H1 (cell line): Measurements from ENCODE around the gene RNF32. TPM values are rescaled to one million over a fixed set of nuclear protein-coding genes. Genes with fewer than 3 reads are reported as not detected.

Experiments
- CTCF ChIA-PET: fragments of 300-600 bp; sonication (Branson Sonifier 250); formaldehyde crosslinking; loops from one replicate; lab custom pipeline; 2021; ENCODE audit not compliant: partially characterized antibody; lab: Charles Lee
- POLR2A ChIA-PET: fragments of 300-600 bp; sonication (Branson Sonifier 250); formaldehyde crosslinking; loops from one replicate; lab custom pipeline; 2021; ENCODE audit warnings: inconsistent platforms; ENCODE audit not compliant: partially characterized antibody; lab: Charles Lee
- DNase-seq, 2 experiments: peaks; one replicate each; pipeline versions ENCODE4 v3.0.0 to v3.0.0-alpha.2; 2010 to 2022; ENCODE audit warnings: low spot score in 2 of 2, low read depth in 1 of 2, mixed read lengths in 1 of 2
- FAIRE-seq: peaks from 2 replicates; lab custom pipeline; 2011; peaks lifted over from hg19 to GRCh38; lab: Jason Lieb, UNC
- H2AFZ ChIP-seq: 2 replicates; pipeline ENCODE4 v1.8.1; 2012; ENCODE audit warnings: low read length, inconsistent platforms
- H2AK5ac ChIP-seq: 2 replicates; pipeline ENCODE4 v1.6.1; 2013; ENCODE audit warnings: low read depth, low read length
- H2BK120ac ChIP-seq: replicated peaks from 2 replicates; pipeline ENCODE3; 2013; ENCODE audit warnings: low read depth, low read length, inconsistent platforms
- H2BK12ac ChIP-seq: 2 replicates; pipeline ENCODE4 v1.6.1; 2013; ENCODE audit warnings: low read depth, low read length
- H2BK15ac ChIP-seq: 2 replicates; pipeline ENCODE4 v1.6.1; 2013; ENCODE audit warnings: low read length
- H2BK20ac ChIP-seq: 2 replicates; pipeline ENCODE4 v1.6.1; 2013; ENCODE audit warnings: low read length
- H2BK5ac ChIP-seq: 2 replicates; pipeline ENCODE4 v1.6.1; 2013; ENCODE audit warnings: low read depth, low read length
- H3K14ac ChIP-seq: 2 replicates; pipeline ENCODE4 v1.6.1; 2013; ENCODE audit warnings: inconsistent platforms; ENCODE audit not compliant: insufficient read length
- H3K18ac ChIP-seq: 2 replicates; pipeline ENCODE4 v1.6.1; 2013; ENCODE audit warnings: low read length; ENCODE audit errors: extremely low read depth
- H3K23ac ChIP-seq: 2 replicates; pipeline ENCODE4 v1.6.1; 2013; ENCODE audit warnings: inconsistent platforms; ENCODE audit not compliant: insufficient read length
- H3K23me2 ChIP-seq: 2 replicates; pipeline ENCODE4 v1.6.1; 2013; ENCODE audit warnings: low read depth, low read length
- H3K27ac ChIP-seq: 2 replicates; pipeline ENCODE4 v1.6.1; 2011; ENCODE audit warnings: low read depth, low read length, inconsistent platforms
- H3K27me3 ChIP-seq, 4 experiments: replicated peaks in 1 of 4; 1 replicate in 1 of 4; 2 replicates in 3 of 4; pipeline versions ENCODE4 v1.6.1 to v1.8.1; 2011 to 2013; ENCODE audit warnings: low read length in 3 of 4, mild to moderate bottlenecking in 3 of 4, inconsistent platforms in 2 of 4, mixed read lengths in 2 of 4, moderate library complexity in 1 of 4; ENCODE audit not compliant: control insufficient read depth in 3 of 4, insufficient read depth in 3 of 4; ENCODE audit errors: extremely low read depth in 1 of 4
- H3K36me3 ChIP-seq, 4 experiments: 2 replicates each; pipeline versions ENCODE4 v1.6.1 to v1.8.1; 2011 to 2013; ENCODE audit warnings: mild to moderate bottlenecking in 4 of 4, low read length in 3 of 4, moderate library complexity in 2 of 4, control low read depth in 1 of 4, inconsistent platforms in 1 of 4; ENCODE audit not compliant: insufficient read depth in 4 of 4, control insufficient read depth in 2 of 4
- H3K4ac ChIP-seq: replicated peaks from 2 replicates; pipeline ENCODE3; 2013; ENCODE audit warnings: low read length, low read depth, mixed read lengths, inconsistent platforms; ENCODE audit not compliant: insufficient read length
- H3K4me1 ChIP-seq, 4 experiments: replicated peaks in 1 of 4; 1 replicate in 1 of 4; 2 replicates in 3 of 4; pipeline versions ENCODE4 v1.6.1 to v1.8.1; 2011 to 2013; ENCODE audit warnings: low read length in 3 of 4, inconsistent platforms in 2 of 4, mixed read lengths in 1 of 4; ENCODE audit not compliant: insufficient read depth in 4 of 4, control insufficient read depth in 3 of 4
- H3K4me2 ChIP-seq, 2 experiments: 2 replicates each; pipeline versions ENCODE4 v1.6.1 to v1.8.1; 2011 to 2013; ENCODE audit warnings: low read depth in 2 of 2, low read length in 2 of 2, control low read depth in 1 of 2, inconsistent platforms in 1 of 2, mild to moderate bottlenecking in 1 of 2; ENCODE audit not compliant: insufficient read depth in 1 of 2
- H3K4me3 ChIP-seq, 4 experiments: fragments of 200-600, 300-600 bp in 1 of 4; sonication (generic), shearing (Covaris generic), sonication (Bioruptor Twin) in 1 of 4; 2 replicates each; pipeline versions ENCODE4 v1.5.1 to v1.8.1; 2011 to 2016; ENCODE audit warnings: low read length in 4 of 4, low read depth in 3 of 4, control low read depth in 2 of 4, inconsistent platforms in 2 of 4, mild to moderate bottlenecking in 2 of 4, mixed read lengths in 1 of 4, moderate library complexity in 1 of 4; ENCODE audit not compliant: insufficient read depth in 2 of 4; ENCODE audit errors: extremely low read depth in 1 of 4
- H3K56ac ChIP-seq: replicated peaks from 2 replicates; pipeline ENCODE3; 2013; ENCODE audit warnings: low read depth, mild to moderate bottlenecking, mixed read lengths, low read length, inconsistent platforms; ENCODE audit not compliant: insufficient read length
- H3K79me1 ChIP-seq: 2 replicates; pipeline ENCODE4 v1.6.1; 2013; ENCODE audit warnings: low read depth, low read length, control low read depth
- H3K79me2 ChIP-seq, 2 experiments: 2 replicates each; pipeline versions ENCODE4 v1.6.1 to v1.8.1; 2012 to 2013; ENCODE audit warnings: low read length in 2 of 2, mild to moderate bottlenecking in 2 of 2, inconsistent platforms in 1 of 2; ENCODE audit not compliant: insufficient read depth in 2 of 2, control insufficient read depth in 1 of 2
- H3K9ac ChIP-seq, 4 experiments: replicated peaks in 1 of 4; 1 replicate in 1 of 4; 2 replicates in 3 of 4; pipeline versions ENCODE4 v1.6.1 to v1.8.1; 2011 to 2013; ENCODE audit warnings: low read depth in 3 of 4, low read length in 3 of 4, control low read depth in 2 of 4, mild to moderate bottlenecking in 2 of 4, moderate library complexity in 2 of 4, inconsistent platforms in 1 of 4; ENCODE audit errors: extremely low read depth in 1 of 4
- H3K9me3 ChIP-seq, 2 experiments: 2 replicates each; pipeline versions ENCODE4 v1.6.1 to v1.8.1; 2012 to 2013; ENCODE audit warnings: mild to moderate bottlenecking in 2 of 2, moderate library complexity in 2 of 2, control low read depth in 1 of 2, inconsistent platforms in 1 of 2, low read depth in 1 of 2, low read length in 1 of 2, mixed read lengths in 1 of 2; ENCODE audit not compliant: insufficient read depth in 2 of 2
- H4K20me1 ChIP-seq, 2 experiments: replicated peaks in 1 of 2; 2 replicates each; pipeline versions ENCODE3 to v1.8.1; 2011 to 2013; ENCODE audit warnings: inconsistent platforms in 2 of 2, low read length in 2 of 2, mild to moderate bottlenecking in 1 of 2; ENCODE audit not compliant: insufficient read depth in 2 of 2, control insufficient read depth in 1 of 2
- H4K5ac ChIP-seq: 2 replicates; pipeline ENCODE4 v1.6.1; 2013; ENCODE audit warnings: low read length, low read depth, mixed read lengths, inconsistent platforms; ENCODE audit not compliant: insufficient read length
- H4K8ac ChIP-seq: 2 replicates; pipeline ENCODE4 v1.8.0; 2013; ENCODE audit warnings: mild to moderate bottlenecking, moderate library complexity, low read length, inconsistent platforms; ENCODE audit not compliant: insufficient read depth; ENCODE audit errors: extremely low read depth
- H4K91ac ChIP-seq: replicated peaks from 2 replicates; pipeline ENCODE3; 2013; ENCODE audit warnings: low read length, mixed read lengths, inconsistent platforms; ENCODE audit not compliant: insufficient read length
- BCL11A ChIP-seq, 2 experiments: IDR thresholded peaks; one replicate each; pipeline ENCODE4 v1.6.1; 2011; ENCODE audit warnings: low read depth in 2 of 2, low read length in 2 of 2, mild to moderate bottlenecking in 2 of 2
- CREB1 ChIP-seq: IDR thresholded peaks from 2 replicates; pipeline ENCODE4 v1.6.1; 2012; ENCODE audit warnings: inconsistent platforms
- EGR1 ChIP-seq: IDR thresholded peaks from 2 replicates; pipeline ENCODE4 v1.6.1; 2011; ENCODE audit warnings: low read depth, low read length, borderline replicate concordance
- KDM5A ChIP-seq: fragments of 200-600 bp; IDR thresholded peaks from 2 replicates; pipeline ENCODE4 v1.7.1; 2012; ENCODE audit warnings: mild to moderate bottlenecking, low read length, inconsistent platforms, mixed read lengths
- MAFK ChIP-seq: IDR thresholded peaks from 2 replicates; pipeline ENCODE4 v1.6.1; 2012; ENCODE audit warnings: low read depth, mild to moderate bottlenecking, improper control_type of control experiment, low read length
- PHF8 ChIP-seq: fragments of 200-600 bp; sonication (generic); conservative IDR thresholded peaks from 2 replicates; pipeline ENCODE4 v1.7.1; 2012; ENCODE audit warnings: low read depth, mild to moderate bottlenecking, inconsistent platforms, low read length, moderate library complexity
- POLR2A ChIP-seq, 2 experiments: IDR thresholded peaks; 1 replicate in 1 of 2; 2 replicates in 1 of 2; pipeline ENCODE4 v1.6.1; 2011; ENCODE audit warnings: low read depth in 2 of 2, low read length in 2 of 2, mild to moderate bottlenecking in 2 of 2; ENCODE audit errors: control extremely low read depth in 1 of 2
- SAP30 ChIP-seq: fragments of 300-600 bp; sonication (generic); IDR thresholded peaks from 2 replicates; pipeline ENCODE4 v1.7.1; 2012; ENCODE audit warnings: low read length, moderate library complexity, mild to moderate bottlenecking, inconsistent platforms; ENCODE audit not compliant: insufficient read depth, insufficient replicate concordance
- SIRT6 ChIP-seq: IDR thresholded peaks from one replicate; pipeline ENCODE4 v1.7.1; 2012; ENCODE audit warnings: low read length, inconsistent platforms
- SIX5 ChIP-seq: IDR thresholded peaks from 2 replicates; pipeline ENCODE4 v1.6.1; 2011; ENCODE audit warnings: mild to moderate bottlenecking, low read depth, low read length
- SP1 ChIP-seq: IDR thresholded peaks from 2 replicates; pipeline ENCODE4 v1.6.1; 2011; ENCODE audit warnings: low read depth, low read length
- SP4 ChIP-seq: IDR thresholded peaks from 2 replicates; pipeline ENCODE4 v1.6.1; 2012; ENCODE audit warnings: low read length, inconsistent platforms
- TBP ChIP-seq: IDR thresholded peaks from 2 replicates; pipeline ENCODE4 v1.6.1; 2011; ENCODE audit warnings: low read depth, low read length, improper control_type of control experiment
- TCF12 ChIP-seq: IDR thresholded peaks from 2 replicates; pipeline ENCODE4 v1.6.1; 2011; ENCODE audit warnings: low read depth, mild to moderate bottlenecking, low read length
- polyA plus RNA-seq, 7 experiments: library from polyadenylated mRNA; depleted of rRNA in 3 of 7; stranded (reverse) in 5 of 7; unstranded in 2 of 7; fragments of >200 nt in 5 of 7; fragments of 200-250 nt in 2 of 7; gene quantifications; 1 replicate in 5 of 7; 2 replicates in 1 of 7; 4 replicates in 1 of 7; pipeline versions ENCODE4 v1.2.1 to v1.2.3, GENCODE V29; 2011 to 2013; ENCODE audit warnings: missing spikeins in 2 of 7, mixed read lengths in 2 of 7
- total RNA-seq: library from RNA; stranded (reverse); fragmentation: NEBNext Ultra II Directional; extraction: Animal tissue kit (Norgen Biotek cat#: 25700); gene quantifications from 2 replicates; pipeline ENCODE4 v1.2.1, GENCODE V29; 2021

Gene RNF32
- total and polyA plus RNA-seq, 2 of the 8 experiments (the other 6 are each of a cell fraction or from before 2014, with no cell fraction given) = 0.48 to 1.2 TPM

- no peak overlapping the region for H2BK20ac ChIP-seq
- no peak overlapping the region for H2AFZ ChIP-seq
- H2BK5ac ChIP-seq = no peak overlapping the region
- H3K79me1 ChIP-seq = no peaks in the 10 kb centered on the region
- no peaks in the 10 kb centered on the region; a peak in 1 of 4 replicates for H3K79me2 ChIP-seq
- no peak overlapping the region for H4K8ac ChIP-seq
- no peak overlapping the region for H4K5ac ChIP-seq
- no peak overlapping the region for H3K56ac ChIP-seq
- H3K18ac ChIP-seq = no peak overlapping the region
- H4K20me1 ChIP-seq = no peaks in the 10 kb centered on the region
- TF ChIP-seq SAP30 = no peak
- TF ChIP-seq TCF12 = no peak
- TF ChIP-seq BCL11A (IDR thresholded peaks at IDR 0.05; ENCODE audit: low read depth in 2 of 2, low read length in 2 of 2) = no peak
- TF ChIP-seq SP4 = no peak
- TF ChIP-seq EGR1 = no peak
- no peak for TF ChIP-seq SIX5
- no peak for TF ChIP-seq POLR2A (IDR thresholded peaks at IDR 0.05; ENCODE audit: control extremely low read depth in 1 of 2, low read depth in 2 of 2, low read length in 2 of 2)
- TF ChIP-seq CREB1 = no peak
- TF ChIP-seq PHF8 = no peak
- no peak for TF ChIP-seq TBP
- TF ChIP-seq SP1 = no peak
- no peak for TF ChIP-seq KDM5A
- no peak for TF ChIP-seq SIRT6
- TF ChIP-seq MAFK = no peak
- TF ChIP-seq, all 59 proteins: peak for 0
- Histone ChIP-seq H2AK5ac (no peak overlapping the region), H3K9me3 (peaks cover 17 to 19% of the 10 kb centered on the region in 2 experiments), H3K14ac (no peak overlapping the region), H4K91ac (no peak overlapping the region), H3K4me2 (no peak overlapping the region), H3K27me3 (no peaks in the 10 kb centered on the region), H2BK120ac (no peak overlapping the region), H3K4ac (no peak overlapping the region), H3K27ac (no peak overlapping the region), H3K9ac (no peak overlapping the region), H3K36me3 (0 out of 8 replicates have a peak, but pooled peaks cover 0 to 4% (median 0%) of the 10 kb centered on the region in 4 experiments), H2BK15ac (no peak overlapping the region), H3K4me1 (no peaks in the 10 kb centered on the region), H3K23me2 (no peaks in the 10 kb centered on the region), H3K4me3 (no peak overlapping the region), H3K23ac (no peak overlapping the region), H2BK12ac (no peak overlapping the region)
- POLR2A ChIA-PET = no interaction called here
- no peak for FAIRE-seq
- CTCF ChIA-PET = interaction anchor here (1.2 kb wide), 1 partner anchor 10 kb away, joined by 5 read pairs; no protein-coding TSS in a partner anchor
- no peak for DNase-seq
These were observed 12.0 kb upstream of the RNF32 start for GRCh38 chr7:156628562-156628961.
